Liver (tissue), 4 donors: ENCODE data around the gene GSC. TPM values are rescaled to one million over a fixed set of nuclear protein-coding genes. Genes with fewer than 3 reads are reported as not detected.

ENCODE experiments used
- polyA plus RNA-seq, 2 donors: library from polyadenylated mRNA; stranded (reverse) in 1 of 2; unstranded in 1 of 2; fragments of 200-250 nt in 1 of 2; fragments of >200 nt in 1 of 2; fragmentation: Nextera tagmentation in 1 of 2; extraction: Ambion mirVana in 1 of 2; gene quantifications; one replicate each; pipeline versions ENCODE4 v1.2.1 to v1.2.3, GENCODE V29; 2013 to 2015
- total RNA-seq, 2 donors: library from RNA; depleted of rRNA; stranded (reverse); fragments of >200 nt; gene quantifications; one replicate each; pipeline ENCODE4 v1.2.3, GENCODE V29; 2014
- donor health status: healthy.
- donor health status: healthy.
- donor health status: healthy.

GSC gene
- total and polyA plus RNA-seq, 4 donors = not detected

Other genes with a start within 250 kb of the GSC start
- 100 to 1,000 TPM in 1 of 2 donors, 10 to 100 TPM in 1; 50.5 to 150 TPM for gene SERPINA4, start 208.7 kb downstream of the GSC start, total RNA-seq
- gene SERPINA4, start 208.7 kb downstream of the GSC start, polyA plus RNA-seq = 10 to 100 TPM; 67.6 to 80.3 TPM
- 100 to 1,000 TPM in 1 of 2 donors, 10 to 100 TPM in 1; 45.7 to 250 TPM for gene SERPINA5, start 188.7 kb downstream of the GSC start, total RNA-seq
- 100 to 1,000 TPM in 1 of 2 donors, 10 to 100 TPM in 1; 37.0 to 122 TPM for gene SERPINA5, start 188.7 kb downstream of the GSC start, polyA plus RNA-seq
- gene SERPINA3, start 157.7 kb downstream of the GSC start, total RNA-seq = over 10,000 TPM in 1 of 2 donors, 1,000 to 10,000 TPM in 1; 2,087 to 17,984 TPM
- over 10,000 TPM; 11,518 to 14,500 TPM for gene SERPINA3, start 157.7 kb downstream of the GSC start, polyA plus RNA-seq